Transverse colon (tissue), 4 donors: Measurements from ENCODE around the gene C2CD4B. TPM values are rescaled to one million over a fixed set of nuclear protein-coding genes. Genes with fewer than 3 reads are reported as not detected.
A peak's percentile ranks its signal among the peaks of the same experiment; 100 is the strongest.

ENCODE experiments used
- DNase-seq: peaks from one replicate; pipeline ENCODE4 v3.0.0-alpha.2; 2019
- H3K27ac ChIP-seq, 4 donors: fragments of 200-600 bp; sonication (generic); 2 replicates each; pipeline ENCODE4 v1.5.1; 2016 to 2018; ENCODE audit warnings: inconsistent platforms in 4 of 4
- H3K27me3 ChIP-seq: fragments of 200-600 bp; sonication (generic); 2 replicates; pipeline ENCODE4 v1.5.1; 2017; ENCODE audit warnings: inconsistent platforms
- H3K36me3 ChIP-seq, 4 donors: fragments of 200-600 bp; sonication (generic); 2 replicates each; pipeline ENCODE4 v1.5.1; 2017 to 2019; ENCODE audit warnings: inconsistent platforms in 4 of 4
- H3K4me1 ChIP-seq, 4 donors: fragments of 200-600 bp; sonication (generic); 2 replicates each; pipeline ENCODE4 v1.5.1; 2017 to 2020; ENCODE audit warnings: inconsistent platforms in 4 of 4
- H3K4me3 ChIP-seq, 4 donors: fragments of 200-600 bp; sonication (generic); 1 replicate in 1 of 4; 2 replicates in 3 of 4; pipeline versions ENCODE4 v1.5.1 to v1.6.1; 2017 to 2019; ENCODE audit warnings: inconsistent platforms in 4 of 4
- H3K9me3 ChIP-seq, 2 donors: fragments of 200-600 bp; sonication (generic); 2 replicates each; pipeline ENCODE4 v1.5.1; 2017 to 2019; ENCODE audit warnings: inconsistent platforms in 2 of 2
- CTCF ChIP-seq, 5 experiments: fragments of 200-600 bp in 3 of 5; fragments of 450-650 bp in 2 of 5; sonication (generic) in 3 of 5; IDR thresholded peaks; 1 replicate in 2 of 5; 2 replicates in 3 of 5; pipeline ENCODE4 v1.5.1; 2016 to 2017; ENCODE audit warnings: antibody characterized with exemption in 5 of 5, inconsistent platforms in 3 of 5, mild to moderate bottlenecking in 2 of 5, moderate library complexity in 1 of 5
- EP300 ChIP-seq: sonication (generic); formaldehyde crosslinking; IDR thresholded peaks from one replicate; pipeline ENCODE4 v1.6.1; 2017; ENCODE audit warnings: antibody characterized with exemption, low read depth
- POLR2A ChIP-seq: fragments of 450-650 bp; IDR thresholded peaks from one replicate; pipeline ENCODE4 v1.6.1; 2016; ENCODE audit warnings: antibody characterized with exemption, mild to moderate bottlenecking, moderate library complexity
- POLR2AphosphoS5 ChIP-seq, 3 donors: sonication (generic); formaldehyde crosslinking; IDR thresholded peaks; one replicate each; pipeline ENCODE4 v1.6.1; 2016; ENCODE audit warnings: antibody characterized with exemption in 3 of 3
- WGBS, 2 donors: methylation state at CpG; one replicate each; pipeline ENCODE4 v1.1.5; 2018; ENCODE audit warnings: low coverage in 1 of 2; 5-methylcytosine and 5-hydroxymethylcytosine counted together
- in situ Hi-C, 4 donors: fragments of 200-750 bp; cut with MboI; loops; one replicate each; pipeline versions ENCODE4 v1.15.0 to v1.15.1; 2017; ENCODE audit warnings: low sequenced_read_pairs in 3 of 4, low pct_ligation_motif_present in 1 of 4, low pct_unique_long_range_greater_than_20kb in 1 of 4
- intact Hi-C: fragments of 100-400 bp; cut with DNase I; formaldehyde crosslinking; loops from one replicate; pipeline ENCODE4 v1.15.1; 2023; ENCODE audit warnings: low total_unique reads
- total RNA-seq, 4 donors: library from RNA; depleted of rRNA; stranded (reverse); fragments of >200 nt; gene quantifications; one replicate each; pipeline ENCODE4 v1.1.0, GENCODE V29; 2016

The C2CD4B gene
- total RNA-seq, 4 donors from 2014 or later = 2.5 to 29.9 (median 2.7) TPM; not detected in 1

GRCh38 chr15:62124973-62125303 is 40.1 kb downstream of the C2CD4B start:
- Histone ChIP-seq H3K9me3 (no peaks in the 10 kb centered on the region), H3K27ac (peak overlapping the region; percentile 39 to 64 (median 52)), H3K36me3 (no peaks in the 10 kb centered on the region), H3K4me1 (peaks cover 0 to 50% (median 3%) of the 10 kb centered on the region in 4 donors), H3K4me3 (no peak overlapping the region), H3K27me3 (no peaks in the 10 kb centered on the region)
- intact Hi-C loops = no loop called here
- 67 to 100% methylated on average over 1 to 2 of the region's 2 CpGs for WGBS, 2 donors
- TF ChIP-seq POLR2AphosphoS5 (IDR thresholded peaks at IDR 0.05) (no peak), CTCF (IDR thresholded peaks at IDR 0.05) (no peak), POLR2A (no peak), EP300 (no peak)
- in situ Hi-C loops = no loop called here
- DNase-seq = no peak

- intact Hi-C loops = no loop called here
- no peak for DNase-seq
- peak overlapping the region; percentile 39 to 64 (median 52) for H3K27ac ChIP-seq
- peaks cover 0 to 54% (median 5%) of the 10 kb centered on the region in 4 donors for H3K4me1 ChIP-seq
- 22 to 28% methylated on average over 6 of the region's 6 CpGs for WGBS, 2 donors
- in situ Hi-C loops = no loop called here
- no peak for TF ChIP-seq POLR2AphosphoS5 (IDR thresholded peaks at IDR 0.05)
- no peak for TF ChIP-seq EP300
- H3K27me3 ChIP-seq = no peaks in the 10 kb centered on the region
- H3K4me3 ChIP-seq = no peak overlapping the region
- H3K9me3 ChIP-seq = no peaks in the 10 kb centered on the region
- H3K36me3 ChIP-seq = no peaks in the 10 kb centered on the region
These were observed 40.7 kb downstream of the C2CD4B start for GRCh38 chr15:62124176-62124972.

GRCh38 chr15:62122249-62122648 is 42.8 kb downstream of the C2CD4B start:
- no peak overlapping the region for H3K27ac ChIP-seq
- peaks cover 4 to 72% (median 20%) of the 10 kb centered on the region in 4 donors for H3K4me1 ChIP-seq
- in situ Hi-C loops = no loop called here
- DNase-seq = no peak
- TF ChIP-seq EP300 (no peak), POLR2AphosphoS5 (IDR thresholded peaks at IDR 0.05) (no peak), POLR2A (no peak), CTCF (IDR thresholded peaks at IDR 0.05) (no peak)
- intact Hi-C loops = no loop called here
- H3K36me3 ChIP-seq = no peaks in the 10 kb centered on the region
- H3K27me3 ChIP-seq = no peaks in the 10 kb centered on the region
- 77 to 82% methylated on average over 2 of the region's 2 CpGs for WGBS, 2 donors
- H3K4me3 ChIP-seq = no peak overlapping the region
- H3K9me3 ChIP-seq = no peaks in the 10 kb centered on the region

- in situ Hi-C loops = no loop called here
- DNase-seq = no peak
These were observed 43.6 kb downstream of the C2CD4B start for GRCh38 chr15:62121273-62122015.

More at GRCh38 chr15:62121273-62122015, 43.6 kb downstream of the C2CD4B start:
- TF ChIP-seq CTCF (IDR thresholded peaks at IDR 0.05) (no peak), EP300 (no peak), POLR2A (no peak), POLR2AphosphoS5 (IDR thresholded peaks at IDR 0.05) (no peak)
- Histone ChIP-seq H3K36me3 (no peaks in the 10 kb centered on the region), H3K27me3 (no peaks in the 10 kb centered on the region), H3K4me3 (no peak overlapping the region), H3K9me3 (no peaks in the 10 kb centered on the region), H3K27ac (peak overlapping the region in 2 of 4 donors; percentile 1 to 29), H3K4me1 (peaks cover 4 to 71% (median 24%) of the 10 kb centered on the region in 4 donors)
- intact Hi-C loops = no loop called here
- 55 to 65% methylated on average over 4 to 8 of the region's 8 CpGs for WGBS, 2 donors
